ENCODE measurements around the gene SMC3. TPM values are rescaled to one million over a fixed set of nuclear protein-coding genes. Genes with fewer than 3 reads are reported as not detected.

Gene SMC3
- total and polyA plus RNA-seq, 7 donors = 15.3 to 25.3 (median 19.2) TPM

DNA sequence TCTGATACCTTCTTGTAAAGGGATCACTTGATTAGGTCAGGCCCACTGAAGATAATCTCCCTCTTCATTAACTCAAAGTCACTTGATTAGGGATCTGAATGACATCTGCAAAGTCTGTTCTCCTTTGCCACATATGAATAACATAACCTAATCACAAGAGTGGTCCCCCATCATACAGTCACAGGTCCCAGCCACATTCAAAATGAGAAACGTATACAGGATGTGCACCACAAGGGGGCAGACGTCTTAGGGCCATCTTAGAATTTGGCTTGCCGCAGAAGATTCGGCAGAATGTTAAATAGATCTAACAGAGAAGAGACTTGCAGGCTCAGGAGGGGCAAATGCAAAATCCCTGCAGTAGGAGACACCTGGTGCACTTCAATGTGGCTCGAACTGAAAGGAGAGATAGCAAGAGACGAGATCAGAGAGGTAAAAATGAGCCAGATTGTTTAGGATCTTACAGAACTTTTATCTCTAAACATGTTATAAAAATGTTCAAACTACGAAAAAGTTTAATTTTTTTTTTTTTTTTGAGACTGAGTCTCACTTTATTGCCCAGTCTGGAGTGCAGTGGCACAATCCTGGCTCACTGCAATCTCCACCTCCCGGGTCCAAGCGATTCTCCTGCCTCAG, 10.4 kb upstream of the SMC3 start:
- intact Hi-C loops (cut with DNase I) = loop anchor here in 1 of 2 donors (5.0 kb wide), 1 partner anchor 420 kb away; no protein-coding TSS in a partner anchor
- H3K4me3 ChIP-seq = no peak overlapping the region
- peaks cover 0 to 3% (median 3%) of the 10 kb centered on the region in 3 donors for H3K27me3 ChIP-seq (ENCODE audit: insufficient read depth in 3 of 3, low read length in 2 of 3)
- no peak for DNase-seq
- H3K27ac ChIP-seq = no peak overlapping the region
- WGBS, 3 donors = 42 to 54% (median 46%) methylated on average over 9 of the region's 9 CpGs
- ATAC-seq = peak in 2 of 4 donors; percentile 57 to 69
- TF ChIP-seq, protein P1, sequence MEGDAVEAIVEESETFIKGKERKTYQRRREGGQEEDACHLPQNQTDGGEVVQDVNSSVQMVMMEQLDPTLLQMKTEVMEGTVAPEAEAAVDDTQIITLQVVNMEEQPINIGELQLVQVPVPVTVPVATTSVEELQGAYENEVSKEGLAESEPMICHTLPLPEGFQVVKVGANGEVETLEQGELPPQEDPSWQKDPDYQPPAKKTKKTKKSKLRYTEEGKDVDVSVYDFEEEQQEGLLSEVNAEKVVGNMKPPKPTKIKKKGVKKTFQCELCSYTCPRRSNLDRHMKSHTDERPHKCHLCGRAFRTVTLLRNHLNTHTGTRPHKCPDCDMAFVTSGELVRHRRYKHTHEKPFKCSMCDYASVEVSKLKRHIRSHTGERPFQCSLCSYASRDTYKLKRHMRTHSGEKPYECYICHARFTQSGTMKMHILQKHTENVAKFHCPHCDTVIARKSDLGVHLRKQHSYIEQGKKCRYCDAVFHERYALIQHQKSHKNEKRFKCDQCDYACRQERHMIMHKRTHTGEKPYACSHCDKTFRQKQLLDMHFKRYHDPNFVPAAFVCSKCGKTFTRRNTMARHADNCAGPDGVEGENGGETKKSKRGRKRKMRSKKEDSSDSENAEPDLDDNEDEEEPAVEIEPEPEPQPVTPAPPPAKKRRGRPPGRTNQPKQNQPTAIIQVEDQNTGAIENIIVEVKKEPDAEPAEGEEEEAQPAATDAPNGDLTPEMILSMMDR (IDR thresholded peaks at IDR 0.05) = peak; percentile 65
- H3K4me1 ChIP-seq = no peaks in the 10 kb centered on the region
- no peaks in the 10 kb centered on the region for H3K9me3 ChIP-seq
- H3K36me3 ChIP-seq (ENCODE audit: insufficient read depth in 1 of 2, low read depth in 1 of 2) = no peaks in the 10 kb centered on the region

DNA sequence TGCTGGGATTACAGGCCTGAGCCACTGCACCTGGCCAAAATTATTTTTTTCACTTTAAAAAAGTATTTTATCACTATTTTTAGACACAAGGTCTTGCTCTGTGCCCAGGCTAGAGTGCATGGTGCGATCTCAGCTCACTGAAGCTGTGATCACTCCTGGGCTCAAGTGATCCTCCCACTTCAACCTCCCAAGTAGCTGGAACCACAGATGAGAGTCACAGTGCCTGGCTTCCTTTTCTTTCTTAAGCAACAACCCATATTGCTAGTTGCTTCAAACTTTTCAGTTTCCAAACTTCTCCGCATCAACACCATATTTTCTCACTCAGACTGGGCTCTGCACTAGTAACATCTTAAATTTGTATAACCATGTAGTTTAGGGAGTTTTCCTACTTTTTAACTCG, 9.5 kb upstream of the SMC3 start:
- Histone ChIP-seq H3K4me3 (no peak overlapping the region), H3K4me1 (no peaks in the 10 kb centered on the region), H3K9me3 (no peaks in the 10 kb centered on the region), H3K36me3 (ENCODE audit: insufficient read depth in 1 of 2, low read depth in 1 of 2) (no peaks in the 10 kb centered on the region), H3K27me3 (ENCODE audit: insufficient read depth in 3 of 3, low read length in 2 of 3) (peaks cover 0 to 3% (median 2%) of the 10 kb centered on the region in 3 donors), H3K27ac (no peak overlapping the region)
- TF ChIP-seq, protein P1 (IDR thresholded peaks at IDR 0.05) = no peak
- ATAC-seq (no peak), DNase-seq (no peak)
- 83 to 91% (median 90%) methylated on average over 3 of the region's 3 CpGs for WGBS, 3 donors
- intact Hi-C loops (cut with DNase I) = loop anchor here in 1 of 2 donors (5.0 kb wide), 1 partner anchor 421 kb away; no protein-coding TSS in a partner anchor

DNA sequence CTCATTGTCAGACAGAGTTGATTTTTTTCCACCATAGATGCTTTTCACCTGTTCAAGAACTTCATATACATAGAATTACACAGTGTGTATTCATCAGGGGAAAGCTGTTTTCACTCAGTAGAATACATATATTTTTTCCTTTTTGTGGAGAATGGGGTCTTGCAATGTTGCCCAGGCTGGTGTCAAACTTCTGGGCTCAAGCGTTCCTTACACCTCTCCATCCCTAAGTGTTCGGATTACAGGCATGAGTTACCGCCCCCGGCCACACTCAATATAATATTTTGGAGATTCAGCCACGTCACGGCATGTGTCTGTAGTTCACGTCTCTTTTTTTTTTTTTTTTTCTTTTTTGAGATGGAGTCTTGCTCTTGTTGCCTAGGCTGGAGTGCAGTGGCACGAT, 7.5 kb upstream of the SMC3 start:
- intact Hi-C loops (cut with DNase I) = loop anchor here in 1 of 2 donors (10.0 kb wide), 1 partner anchor 355 kb away; the partner anchor contains the start of gene MXI1
- WGBS, 3 donors = 87 to 89% (median 87%) methylated on average over 8 of the region's 8 CpGs
- Histone ChIP-seq H3K27me3 (ENCODE audit: insufficient read depth in 3 of 3, low read length in 2 of 3) (peaks cover 0 to 3% (median 2%) of the 10 kb centered on the region in 3 donors), H3K4me1 (no peaks in the 10 kb centered on the region), H3K27ac (no peak overlapping the region), H3K4me3 (no peak overlapping the region), H3K36me3 (ENCODE audit: insufficient read depth in 1 of 2, low read depth in 1 of 2) (no peaks in the 10 kb centered on the region), H3K9me3 (no peaks in the 10 kb centered on the region)
- TF ChIP-seq, protein P1 (IDR thresholded peaks at IDR 0.05) = no peak
- ATAC-seq (no peak), DNase-seq (no peak)

DNA sequence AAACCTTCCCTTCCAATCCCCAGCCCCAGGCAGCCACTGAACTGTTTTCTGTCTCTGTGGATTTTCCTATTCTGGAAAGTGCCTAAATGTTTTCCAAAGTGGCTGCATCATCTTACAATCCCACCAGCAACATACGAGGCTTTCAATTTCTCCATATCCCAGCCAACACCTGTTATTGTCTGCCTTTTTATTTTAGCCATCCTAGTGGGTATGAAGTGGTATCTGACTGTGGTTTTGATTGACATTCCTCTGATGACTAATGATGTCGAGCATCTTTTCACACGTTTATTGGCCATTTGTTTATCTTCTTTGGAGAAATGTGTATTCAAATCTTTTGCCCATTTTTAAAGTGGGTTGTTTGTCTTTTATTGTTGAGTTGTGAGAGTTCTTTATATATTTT, 6.2 kb upstream of the SMC3 start:
- intact Hi-C loops (cut with DNase I) = loop anchor here in 1 of 2 donors (10.0 kb wide), 1 partner anchor 356 kb away; the partner anchor contains the start of gene MXI1
- ATAC-seq (no peak), DNase-seq (no peak)
- Histone ChIP-seq H3K27ac (no peak overlapping the region), H3K36me3 (ENCODE audit: insufficient read depth in 1 of 2, low read depth in 1 of 2) (no peaks in the 10 kb centered on the region), H3K4me3 (no peak overlapping the region), H3K9me3 (no peaks in the 10 kb centered on the region), H3K4me1 (no peaks in the 10 kb centered on the region), H3K27me3 (ENCODE audit: insufficient read depth in 3 of 3, low read length in 2 of 3) (peaks cover 0 to 3% (median 2%) of the 10 kb centered on the region in 3 donors)
- TF ChIP-seq, protein P1 (IDR thresholded peaks at IDR 0.05) = no peak
- WGBS, 3 donors = 81 to 90% (median 89%) methylated on average over 3 of the region's 3 CpGs

Measured in psoas muscle (tissue), 8 donors.